HFFc6 (cell line): ENCODE results near the gene SBF2. TPM values are rescaled to one million over a fixed set of nuclear protein-coding genes. Genes with fewer than 3 reads are reported as not detected.

Source experiments
- DNase-seq: peaks from one replicate; pipeline ENCODE4 v3.0.0-alpha.2; 2018
- H3K27ac Mint-ChIP-seq: 2 replicates; pipeline ENCODE4 v1.8.0; 2020; ENCODE audit warnings: mild to moderate bottlenecking, mixed read lengths
- H3K27me3 Mint-ChIP-seq: 2 replicates; pipeline ENCODE4 v1.8.0; 2021; ENCODE audit warnings: mild to moderate bottlenecking, moderate library complexity, mixed read lengths; ENCODE audit not compliant: insufficient read depth
- H3K36me3 Mint-ChIP-seq: 2 replicates; pipeline ENCODE4 v1.8.0; 2021; ENCODE audit warnings: low read depth, mixed read lengths
- H3K4me1 Mint-ChIP-seq: 2 replicates; pipeline ENCODE4 v1.8.0; 2020; ENCODE audit warnings: low read depth, mixed read lengths
- H3K4me3 Mint-ChIP-seq: 2 replicates; pipeline ENCODE4 v1.8.0; 2020; ENCODE audit warnings: mild to moderate bottlenecking, moderate library complexity, mixed read lengths
- H3K9me3 Mint-ChIP-seq: 2 replicates; pipeline ENCODE4 v1.8.0; 2020; ENCODE audit warnings: mild to moderate bottlenecking, mixed read lengths
- CTCF ChIP-seq: fragments of 200-600 bp; sonication (generic); IDR thresholded peaks from 2 replicates; pipeline ENCODE4 v1.5.0; 2021; ENCODE audit warnings: antibody characterized with exemption, mild to moderate bottlenecking
- total RNA-seq, 6 experiments: library from RNA; stranded (reverse); fragmentation: NEBNext Ultra II Directional; extraction: Animal tissue kit (Norgen Biotek cat#: 25700); gene quantifications; 2 replicates in 1 of 6; 3 replicates in 5 of 6; pipeline ENCODE4 v1.2.3, GENCODE V29; 2021

SBF2 gene
- total RNA-seq, 6 experiments from 2014 or later, result 25.2 to 36.0 (median 30.7) TPM

DNA sequence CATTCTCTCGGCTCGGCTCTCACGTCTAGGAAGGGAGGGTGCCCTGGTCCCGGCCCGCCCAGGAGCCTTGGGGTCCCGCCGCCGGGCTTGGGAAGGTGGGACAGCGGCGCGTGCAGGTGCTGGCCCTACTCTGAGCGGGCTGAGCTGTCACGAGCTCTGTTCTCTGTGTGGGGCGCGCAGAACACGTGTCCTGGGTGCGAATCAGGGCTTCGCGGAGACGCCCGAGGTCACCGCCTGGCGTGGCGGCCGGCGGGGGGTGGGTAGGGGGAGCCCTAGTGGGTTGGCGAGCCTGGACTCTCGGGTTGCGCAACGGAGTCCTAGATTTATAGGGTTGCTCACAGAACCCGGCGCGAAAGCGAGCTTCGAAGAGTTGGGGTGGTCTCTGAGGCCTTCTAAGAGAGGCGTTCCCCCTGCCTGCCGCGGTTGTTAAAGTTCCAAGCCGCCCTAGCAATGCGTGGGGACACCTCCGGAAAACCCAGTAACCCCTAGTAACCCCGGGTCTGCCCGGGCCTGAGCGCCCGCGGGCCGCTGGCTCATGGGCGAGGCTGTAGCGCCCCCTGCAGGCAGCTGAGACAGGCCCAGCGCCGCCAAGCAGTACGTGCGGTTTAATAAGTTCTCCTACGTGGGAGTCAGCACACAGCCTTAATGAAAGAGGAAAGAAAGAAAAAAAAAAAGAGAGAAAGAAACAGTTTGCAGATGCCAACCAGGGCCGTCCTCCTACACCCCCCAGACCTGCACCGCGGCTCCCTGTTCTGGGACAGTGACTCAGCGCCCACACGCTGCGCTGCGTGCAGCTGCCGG, 13.6 kb upstream of the SBF2 start:
- peaks cover 40% of the 10 kb centered on the region for H3K36me3 Mint-ChIP-seq
- peak overlapping the region; percentile 98 for H3K4me3 Mint-ChIP-seq
- H3K27me3 Mint-ChIP-seq, result peaks cover 49% of the 10 kb centered on the region
- DNase-seq, result peak; percentile 92
- peak; percentile 99 for TF ChIP-seq CTCF
- peaks cover 31% of the 10 kb centered on the region for H3K4me1 Mint-ChIP-seq
- peak overlapping the region; percentile 99 for H3K27ac Mint-ChIP-seq
- peaks cover 19% of the 10 kb centered on the region for H3K9me3 Mint-ChIP-seq

DNA sequence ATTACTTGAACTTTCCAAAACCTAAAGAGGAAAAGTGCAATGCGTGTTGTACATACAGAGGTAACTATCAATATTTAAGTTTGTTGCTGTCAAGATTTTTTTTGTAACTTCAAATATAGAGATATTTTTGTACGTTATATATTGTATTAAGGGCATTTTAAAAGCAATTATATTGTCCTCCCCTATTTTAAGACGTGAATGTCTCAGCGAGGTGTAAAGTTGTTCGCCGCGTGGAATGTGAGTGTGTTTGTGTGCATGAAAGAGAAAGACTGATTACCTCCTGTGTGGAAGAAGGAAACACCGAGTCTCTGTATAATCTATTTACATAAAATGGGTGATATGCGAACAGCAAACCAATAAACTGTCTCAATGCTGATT, 13.0 kb upstream of the SBF2 start:
- H3K27me3 Mint-ChIP-seq, result peaks cover 49% of the 10 kb centered on the region
- peaks cover 33% of the 10 kb centered on the region for H3K4me1 Mint-ChIP-seq
- peak overlapping the region; percentile 98 for H3K4me3 Mint-ChIP-seq
- peaks cover 40% of the 10 kb centered on the region for H3K36me3 Mint-ChIP-seq
- peaks cover 19% of the 10 kb centered on the region for H3K9me3 Mint-ChIP-seq
- H3K27ac Mint-ChIP-seq, result peak overlapping the region; percentile 99
- no peak for DNase-seq
- no peak for TF ChIP-seq CTCF

GRCh38 chr11:10305964-10306918, 12.2 kb upstream of the SBF2 start:
- Mint-ChIP-seq H3K27ac (peak overlapping the region; percentile 99), H3K4me1 (peaks cover 38% of the 10 kb centered on the region)

GRCh38 chr11:10305262-10305963, 11.4 kb upstream of the SBF2 start:
- H3K9me3 Mint-ChIP-seq, result peaks cover 19% of the 10 kb centered on the region
- no peak for TF ChIP-seq CTCF
- H3K36me3 Mint-ChIP-seq, result peaks cover 46% of the 10 kb centered on the region
- peaks cover 46% of the 10 kb centered on the region for H3K27me3 Mint-ChIP-seq
- no peak for DNase-seq
- peak overlapping the region; percentile 98 for H3K4me3 Mint-ChIP-seq
- H3K27ac Mint-ChIP-seq, result peak overlapping the region; percentile 99
- peaks cover 44% of the 10 kb centered on the region for H3K4me1 Mint-ChIP-seq

More at GRCh38 chr11:10305964-10306918, 12.2 kb upstream of the SBF2 start:
- H3K36me3 Mint-ChIP-seq, result peaks cover 40% of the 10 kb centered on the region
- TF ChIP-seq CTCF, result no peak
- H3K4me3 Mint-ChIP-seq, result peak overlapping the region; percentile 98
- H3K9me3 Mint-ChIP-seq, result peaks cover 19% of the 10 kb centered on the region
- peaks cover 49% of the 10 kb centered on the region for H3K27me3 Mint-ChIP-seq
- DNase-seq, result no peak
